ENCODE results near the gene NRP1. TPM values are rescaled to one million over a fixed set of nuclear protein-coding genes. Genes with fewer than 3 reads are reported as not detected.

NRP1 gene
- total RNA-seq, 2 donors from 2014 or later, result 12.3 to 26.5 TPM

DNA sequence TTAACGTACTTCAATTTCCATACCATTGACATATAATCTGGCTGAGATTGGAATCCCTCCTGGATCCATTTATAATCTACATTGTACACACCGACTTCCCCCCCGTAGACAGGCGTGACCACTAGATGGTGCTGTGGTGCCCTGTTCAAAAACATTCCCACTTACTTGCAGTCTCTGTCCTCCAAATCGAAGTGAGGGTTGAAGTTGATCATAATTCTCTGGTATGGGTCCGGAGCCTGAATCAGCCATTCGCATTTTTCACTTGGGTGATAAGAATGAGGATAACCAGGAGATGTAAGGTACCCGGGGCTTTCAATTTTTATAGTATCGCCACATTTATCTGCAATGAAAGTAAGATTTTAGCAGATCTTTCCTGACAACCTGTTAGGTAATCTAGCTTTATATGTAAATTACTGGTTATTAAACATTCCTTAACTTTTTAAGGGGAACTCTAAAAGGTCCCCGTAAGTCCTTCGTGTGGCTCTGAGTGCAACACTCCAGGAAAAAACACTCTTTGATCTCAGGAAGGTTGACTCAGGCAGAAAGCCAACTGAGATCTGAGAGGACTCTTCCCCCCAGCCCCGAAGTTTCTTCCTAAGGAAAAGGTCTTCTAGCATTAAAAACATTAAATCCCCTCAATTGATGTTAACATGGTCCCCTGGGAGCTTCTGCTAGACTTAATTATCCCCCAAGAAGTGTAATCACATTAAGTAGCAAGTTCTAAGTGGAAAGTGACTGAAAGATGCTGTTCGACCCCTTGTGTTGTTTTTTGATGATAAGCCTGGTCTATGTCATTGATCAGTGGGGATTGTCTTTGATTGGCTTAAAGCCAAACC is 3.7 kb downstream of the NRP1 start:
- DNase-seq (peak; percentile 75 to 90), ATAC-seq (peak; percentile 51)
- intact Hi-C loops (cut with DNase I, micrococcal nuclease), result loop anchor here in 1 of 2 donors (10.0 kb wide), 1 partner anchor 136 kb away; no protein-coding TSS in a partner anchor

DNA sequence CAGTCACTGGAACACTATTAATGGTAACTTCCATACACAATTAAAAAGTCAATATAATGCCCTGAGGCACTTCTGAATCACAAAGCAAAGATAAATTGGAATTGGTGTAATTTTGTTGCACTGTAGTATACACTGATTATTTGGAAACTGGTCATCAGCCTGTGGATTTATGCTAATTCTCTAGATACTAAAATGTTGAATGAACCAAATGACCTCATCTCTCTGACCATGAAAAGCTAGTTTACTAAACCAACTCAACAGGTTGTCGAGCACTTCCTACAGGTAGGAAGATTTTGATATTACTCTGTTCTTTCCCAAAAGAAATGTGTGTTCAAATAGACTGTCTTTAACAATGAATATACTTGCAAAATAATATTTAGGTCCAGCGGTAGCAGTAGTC is 5.3 kb downstream of the NRP1 start:
- ATAC-seq (no peak), DNase-seq (no peak)
- intact Hi-C loops (cut with DNase I, micrococcal nuclease), result loop anchor here in 1 of 2 donors (5.0 kb wide), 1 partner anchor 1308 kb away; no protein-coding TSS in a partner anchor

DNA sequence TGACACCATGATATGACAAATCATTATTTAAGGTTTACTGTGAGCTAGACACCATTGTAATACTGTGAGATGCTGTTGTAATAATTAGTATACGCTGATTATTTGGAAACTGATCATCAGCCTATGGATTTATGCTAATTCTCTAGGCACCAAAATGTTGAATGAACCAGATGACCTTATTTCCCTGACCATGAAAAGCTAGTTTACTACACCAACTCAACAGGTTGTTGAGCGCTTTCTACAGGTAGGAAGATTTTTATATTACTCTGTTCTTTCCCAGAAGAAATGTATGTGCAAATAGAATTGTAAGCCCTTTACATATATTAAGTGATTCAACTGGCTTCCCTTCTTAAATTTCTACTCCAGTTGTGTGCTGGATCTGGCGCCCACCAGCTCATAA is 6.2 kb downstream of the NRP1 start:
- no peak for DNase-seq
- no peak for ATAC-seq
- intact Hi-C loops (cut with DNase I, micrococcal nuclease), result loop anchor here in 1 of 2 donors (5.0 kb wide), 1 partner anchor 1309 kb away; no protein-coding TSS in a partner anchor

DNA sequence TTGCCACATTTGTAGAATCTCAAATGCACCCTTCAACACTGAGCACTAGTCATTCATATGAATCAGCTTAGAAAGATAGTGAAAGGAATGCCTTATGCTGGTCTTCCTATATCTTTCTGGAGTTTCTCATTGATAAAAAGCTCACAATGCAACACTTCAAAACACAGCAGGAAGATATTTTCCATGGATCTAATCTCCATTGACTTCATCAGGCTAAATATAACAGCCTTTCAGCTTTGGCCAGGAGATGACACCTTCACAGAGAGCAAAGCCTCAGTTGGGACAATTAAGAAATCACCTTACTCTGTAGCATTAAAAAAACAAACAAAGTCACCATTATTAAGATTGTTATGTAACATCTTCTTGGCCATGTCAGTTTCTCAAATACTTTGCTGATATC is 6.7 kb downstream of the NRP1 start:
- intact Hi-C loops (cut with DNase I, micrococcal nuclease), result loop anchor here in 1 of 2 donors (5.0 kb wide), 1 partner anchor 1310 kb away; no protein-coding TSS in a partner anchor
- no peak for DNase-seq
- ATAC-seq, result no peak

- DNase-seq, result no peak
- intact Hi-C loops (cut with DNase I, micrococcal nuclease), result loop anchor here in 1 of 2 donors (5.0 kb wide), 1 partner anchor 1310 kb away; no protein-coding TSS in a partner anchor
- no peak for ATAC-seq
Measured at GRCh38 chr10:33326933-33327332, 7.5 kb downstream of the NRP1 start.

DNA sequence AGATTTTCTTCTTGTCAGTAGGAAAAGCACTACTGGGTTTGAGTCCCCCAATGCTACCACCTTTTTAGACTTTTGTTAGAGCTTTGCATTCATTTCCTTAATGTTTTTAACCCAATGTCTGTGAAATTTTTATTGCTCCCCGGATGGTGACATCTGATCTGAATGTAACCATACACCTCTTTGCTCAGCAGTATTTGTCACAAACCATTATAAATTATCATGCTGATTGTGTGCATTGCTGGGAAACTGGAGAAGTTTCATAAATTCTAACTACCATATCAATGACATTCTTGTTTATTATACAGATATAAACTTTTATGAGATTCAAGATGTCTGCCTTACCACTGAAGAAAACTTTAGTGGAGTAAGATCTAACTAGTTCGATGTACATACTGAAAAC is 8.5 kb downstream of the NRP1 start:
- intact Hi-C loops (cut with DNase I, micrococcal nuclease), result loop anchor here in 1 of 2 donors (5.0 kb wide), 1 partner anchor 1311 kb away; no protein-coding TSS in a partner anchor
- DNase-seq, result no peak
- no peak for ATAC-seq

- ATAC-seq, result no peak
- DNase-seq, result no peak
- intact Hi-C loops (cut with DNase I, micrococcal nuclease), result no loop called here
Measured at GRCh38 chr10:33323721-33324120, 10.7 kb downstream of the NRP1 start.

- no peak for DNase-seq
- intact Hi-C loops (cut with DNase I, micrococcal nuclease), result no loop called here
Measured at GRCh38 chr10:33321516-33321915, 13.0 kb downstream of the NRP1 start.

DNA sequence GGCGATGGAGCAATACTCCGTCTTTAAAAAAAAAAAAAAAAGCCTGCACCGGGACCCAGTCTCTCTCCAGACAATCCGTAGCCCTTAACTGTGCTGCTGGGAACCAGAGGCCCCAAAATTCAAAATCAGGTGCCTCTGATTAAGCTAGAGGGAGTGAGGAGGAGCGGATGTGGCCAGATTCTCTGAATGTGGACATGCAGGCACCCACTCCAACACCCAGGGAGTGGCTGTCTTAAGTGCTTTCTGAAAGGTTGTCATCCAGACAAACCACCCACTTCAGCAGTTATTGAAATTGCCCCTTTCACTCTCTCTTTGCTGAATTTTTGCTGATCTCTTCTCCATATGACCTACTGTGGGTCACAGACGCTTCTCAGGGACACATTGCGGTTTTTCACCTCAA is 14.2 kb downstream of the NRP1 start:
- intact Hi-C loops (cut with DNase I, micrococcal nuclease), result no loop called here
- no peak for ATAC-seq

More at GRCh38 chr10:33321516-33321915, 13.0 kb downstream of the NRP1 start:
- ATAC-seq, result no peak

DNA sequence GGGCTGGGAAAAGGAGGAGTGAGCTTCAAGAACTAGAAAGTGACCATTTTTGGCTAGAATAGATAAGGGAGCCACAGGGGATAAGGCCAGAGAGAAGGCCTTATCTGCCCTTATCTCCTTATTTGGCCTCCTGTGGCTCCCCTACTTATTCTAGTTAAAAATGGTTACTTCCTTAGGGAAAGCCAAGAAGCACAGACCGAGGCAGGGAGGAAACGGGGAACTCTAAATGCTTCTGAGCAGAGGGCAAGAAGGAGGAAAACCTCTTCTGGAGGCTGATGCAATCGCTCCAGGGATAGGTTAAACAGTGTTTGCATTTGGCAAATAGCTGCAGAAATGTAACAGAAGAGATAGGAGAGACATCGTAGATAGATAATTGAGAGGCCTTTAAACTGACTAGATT is 18.6 kb downstream of the NRP1 start:
- DNase-seq, result no peak
- intact Hi-C loops (cut with DNase I, micrococcal nuclease), result no loop called here
- no peak for ATAC-seq

More for the DNA sequence above, 14.2 kb downstream of the NRP1 start:
- DNase-seq, result no peak

DNA sequence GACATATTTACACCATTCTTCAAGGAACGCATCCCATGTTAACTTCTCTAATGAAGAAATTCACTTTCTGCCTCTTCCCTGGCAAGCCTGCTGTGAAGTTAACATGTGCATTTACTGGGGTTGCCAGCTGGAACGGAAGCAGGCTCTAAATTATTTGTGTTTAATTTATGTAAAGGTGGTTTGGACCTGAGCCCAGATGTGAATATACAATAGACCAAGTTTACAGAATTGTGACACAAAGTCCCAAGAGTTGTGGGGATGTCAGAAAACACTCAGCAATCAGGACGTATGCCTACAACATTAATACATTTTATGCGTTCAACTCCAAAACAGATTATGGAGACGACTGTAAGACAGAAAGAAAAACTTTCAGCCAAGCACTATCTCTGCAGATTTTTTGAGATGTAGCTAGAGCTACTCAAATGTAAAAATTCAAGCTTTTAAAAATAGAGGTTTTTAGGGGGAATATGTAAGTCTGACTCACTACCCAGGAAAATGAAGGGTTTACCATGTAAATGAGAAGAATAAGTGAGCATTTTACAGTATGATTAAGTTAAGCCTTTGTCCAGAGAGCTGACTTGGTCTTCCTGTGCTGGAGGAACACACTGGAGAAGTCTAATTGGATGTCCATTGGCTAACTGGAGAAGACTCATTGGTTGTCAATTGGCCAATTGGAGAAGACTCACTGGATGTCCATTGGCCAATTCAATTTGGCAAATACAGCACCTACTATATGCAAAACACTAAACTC is 19.5 kb downstream of the NRP1 start:
- intact Hi-C loops (cut with DNase I, micrococcal nuclease), result no loop called here
- ATAC-seq (no peak), DNase-seq (no peak)

GRCh38 chr10:33311640-33312039 is 22.8 kb downstream of the NRP1 start:
- peak; percentile 54 for ATAC-seq

GRCh38 chr10:33310853-33311252 is 23.6 kb downstream of the NRP1 start:
- ATAC-seq, result no peak
- intact Hi-C loops (cut with DNase I, micrococcal nuclease), result no loop called here

More at GRCh38 chr10:33311640-33312039, 22.8 kb downstream of the NRP1 start:
- intact Hi-C loops (cut with DNase I, micrococcal nuclease), result no loop called here
- no peak for DNase-seq

DNA sequence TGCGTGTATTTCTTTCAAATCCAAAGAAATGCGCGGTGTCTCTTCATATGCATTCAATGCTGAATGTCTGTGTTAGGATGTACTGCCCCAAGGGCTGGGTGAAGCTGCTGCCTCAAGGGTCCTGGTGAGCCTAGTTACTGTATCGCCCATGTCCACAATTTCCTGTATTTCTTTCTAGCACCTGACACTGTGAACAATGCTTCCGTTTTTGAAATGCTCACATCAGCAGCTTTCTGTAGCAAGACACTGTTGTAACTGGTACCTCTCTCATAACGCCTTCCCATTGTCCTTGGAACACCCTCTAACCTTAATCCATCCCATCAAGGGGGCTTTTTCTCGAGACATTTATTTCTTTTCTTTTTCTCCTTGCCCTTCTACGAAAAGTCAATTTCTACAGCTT is 25.1 kb downstream of the NRP1 start:
- intact Hi-C loops (cut with DNase I, micrococcal nuclease), result no loop called here
- no peak for ATAC-seq
- DNase-seq, result no peak

More at GRCh38 chr10:33310853-33311252, 23.6 kb downstream of the NRP1 start:
- no peak for DNase-seq

DNA sequence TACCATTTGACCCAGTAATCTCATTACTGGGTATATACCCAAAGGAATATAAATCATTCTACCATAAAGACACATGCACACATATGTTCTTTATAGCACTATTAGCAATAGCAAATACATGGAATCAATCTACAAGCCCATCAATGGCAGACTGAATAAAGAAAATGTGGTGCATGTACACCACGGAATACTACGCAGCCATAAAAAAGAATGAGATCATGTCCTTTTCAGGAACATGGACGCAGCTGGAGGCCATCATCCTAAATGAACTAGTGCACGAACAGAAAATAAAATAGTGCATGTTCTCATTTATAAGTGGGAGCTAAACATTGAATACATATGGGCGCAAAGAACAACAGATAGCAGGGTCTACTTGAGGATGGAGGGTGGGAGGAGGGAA is 26.6 kb downstream of the NRP1 start:
- ATAC-seq (no peak), DNase-seq (no peak)
- intact Hi-C loops (cut with DNase I, micrococcal nuclease), result no loop called here

DNA sequence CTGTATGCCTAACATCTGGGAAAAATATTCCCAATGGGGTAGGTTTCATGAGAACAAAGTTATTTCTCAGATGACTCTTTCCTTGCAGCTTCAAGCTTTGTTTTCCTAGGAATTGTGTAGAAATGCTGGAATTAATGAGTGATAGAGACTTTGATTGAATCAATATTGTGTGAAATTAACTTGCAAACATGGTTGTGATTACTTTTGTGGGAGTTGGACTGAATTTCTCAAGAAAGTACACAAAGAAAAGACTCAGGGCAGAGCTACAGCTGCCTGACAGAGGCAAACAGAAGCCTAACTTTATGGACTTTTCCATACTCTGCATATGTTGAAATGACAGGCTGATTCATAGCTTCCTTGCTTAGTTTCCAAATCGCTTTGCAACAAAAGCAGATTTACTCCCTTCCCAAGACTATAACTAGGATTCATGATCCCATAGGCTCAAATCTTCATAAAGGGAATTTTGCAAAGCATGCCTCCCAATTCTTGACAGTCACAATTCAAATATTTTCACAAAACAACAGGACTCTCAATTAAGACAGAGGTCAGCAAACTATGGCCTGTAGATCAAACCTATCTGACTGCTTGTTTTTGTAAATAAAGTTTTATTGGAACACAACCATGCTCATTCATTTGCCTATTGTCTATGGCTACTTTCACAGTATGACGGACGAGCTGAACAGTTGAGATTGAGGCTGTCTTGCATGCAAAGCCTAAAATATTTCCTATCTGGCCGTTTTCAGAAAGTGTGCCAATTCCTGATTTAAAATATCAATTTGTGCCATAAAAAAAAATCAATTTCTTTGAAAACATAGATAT is 27.6 kb downstream of the NRP1 start:
- ATAC-seq (peak; percentile 85), DNase-seq (no peak)
- intact Hi-C loops (cut with DNase I, micrococcal nuclease), result no loop called here

DNA sequence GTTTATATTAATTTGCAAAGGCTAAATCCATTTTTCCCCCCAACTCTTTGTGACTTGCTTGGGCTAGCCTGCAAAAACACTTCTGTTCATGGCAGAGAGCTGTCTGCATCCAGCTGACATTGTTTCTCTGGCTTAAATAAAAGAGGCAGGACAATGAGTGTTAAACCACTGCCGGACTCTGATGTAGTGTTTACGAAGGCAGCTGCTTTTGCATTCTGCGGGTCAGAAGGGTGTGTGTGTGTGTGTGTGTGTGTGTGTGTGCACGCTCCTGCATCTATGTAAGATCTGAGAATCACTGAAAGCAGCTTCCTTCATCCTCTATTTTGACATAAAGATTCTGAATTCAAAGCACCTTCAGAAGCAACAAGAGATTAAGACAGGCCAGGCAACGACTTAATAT is 28.3 kb downstream of the NRP1 start:
- ATAC-seq (peak; percentile 46), DNase-seq (no peak)
- intact Hi-C loops (cut with DNase I, micrococcal nuclease), result no loop called here

DNA sequence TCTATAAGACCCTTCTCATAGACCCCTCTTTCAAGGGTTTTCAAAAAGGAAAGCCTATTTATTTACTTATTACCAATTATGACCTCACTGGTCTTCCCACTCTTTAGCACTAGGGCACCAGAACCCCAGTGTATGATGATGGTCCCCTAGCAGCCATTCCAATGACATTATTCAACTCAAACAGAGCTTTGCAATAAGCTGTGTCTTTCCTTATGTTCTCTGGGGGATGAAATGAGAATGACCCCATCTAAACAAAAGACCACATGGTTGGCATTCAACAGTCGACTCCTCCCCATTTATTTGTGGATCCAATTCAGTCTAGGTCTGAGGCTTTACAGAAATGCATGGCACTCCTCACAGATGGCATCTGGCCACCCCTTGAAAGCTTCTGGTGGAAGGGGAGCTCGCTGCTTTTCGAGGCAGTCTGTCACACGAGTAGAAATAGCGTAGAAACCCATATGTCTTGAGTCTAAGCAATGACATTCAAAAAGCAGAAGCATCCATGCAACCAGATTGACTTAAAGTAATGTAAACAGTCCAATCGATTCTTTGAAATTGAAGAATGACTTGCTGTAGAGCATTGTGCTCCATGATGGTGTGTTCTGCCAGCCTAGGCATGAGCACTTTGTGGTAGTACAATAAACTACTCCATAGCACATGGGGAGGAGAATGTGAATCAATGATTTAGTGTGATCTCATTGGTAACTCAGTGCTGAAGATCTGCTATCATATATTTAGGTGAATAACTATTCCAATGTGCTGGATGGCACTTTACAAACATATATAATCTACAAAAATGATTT is 29.8 kb downstream of the NRP1 start:
- intact Hi-C loops (cut with DNase I, micrococcal nuclease), result no loop called here
- no peak for DNase-seq
- ATAC-seq, result no peak

Data from left colon (tissue), 2 donors.